Lower leg skin (tissue), 3 donors: ENCODE data around the gene EPHA10.

Experiments used
- POLR2A ChIP-seq, 2 donors: fragments of 450-650 bp; IDR thresholded peaks; one replicate each; pipeline ENCODE4 v1.6.1; 2016 to 2017; ENCODE audit warnings: antibody characterized with exemption in 2 of 2, mild to moderate bottlenecking in 1 of 2, moderate library complexity in 1 of 2
- TF ChIP-seq, protein P1 (sequence below), 3 donors: fragments of 450-650 bp; IDR thresholded peaks; one replicate each; pipeline ENCODE4 v1.5.1; 2016; ENCODE audit warnings: antibody characterized with exemption in 3 of 3, mild to moderate bottlenecking in 3 of 3, moderate library complexity in 2 of 3

DNA sequence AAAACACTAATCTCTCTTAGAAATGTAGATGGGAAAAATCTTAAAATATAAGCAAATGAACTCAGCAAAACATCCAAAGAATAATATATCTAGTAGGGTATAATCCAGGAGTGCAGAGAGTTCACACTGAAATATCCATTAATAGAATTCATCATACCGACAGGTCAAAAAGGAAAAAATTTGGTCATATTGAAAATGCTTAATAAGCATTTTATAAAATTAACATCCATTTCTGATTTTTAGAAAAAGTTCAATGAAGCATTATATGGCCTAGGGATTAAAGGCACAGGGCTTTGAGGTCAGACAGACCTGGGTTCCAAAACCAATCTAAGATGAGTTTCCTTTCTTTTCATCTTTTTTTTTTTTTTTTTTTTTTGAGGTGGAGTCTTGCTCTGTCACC, 16.4 kb downstream of the EPHA10 start:
- TF ChIP-seq, protein P1, sequence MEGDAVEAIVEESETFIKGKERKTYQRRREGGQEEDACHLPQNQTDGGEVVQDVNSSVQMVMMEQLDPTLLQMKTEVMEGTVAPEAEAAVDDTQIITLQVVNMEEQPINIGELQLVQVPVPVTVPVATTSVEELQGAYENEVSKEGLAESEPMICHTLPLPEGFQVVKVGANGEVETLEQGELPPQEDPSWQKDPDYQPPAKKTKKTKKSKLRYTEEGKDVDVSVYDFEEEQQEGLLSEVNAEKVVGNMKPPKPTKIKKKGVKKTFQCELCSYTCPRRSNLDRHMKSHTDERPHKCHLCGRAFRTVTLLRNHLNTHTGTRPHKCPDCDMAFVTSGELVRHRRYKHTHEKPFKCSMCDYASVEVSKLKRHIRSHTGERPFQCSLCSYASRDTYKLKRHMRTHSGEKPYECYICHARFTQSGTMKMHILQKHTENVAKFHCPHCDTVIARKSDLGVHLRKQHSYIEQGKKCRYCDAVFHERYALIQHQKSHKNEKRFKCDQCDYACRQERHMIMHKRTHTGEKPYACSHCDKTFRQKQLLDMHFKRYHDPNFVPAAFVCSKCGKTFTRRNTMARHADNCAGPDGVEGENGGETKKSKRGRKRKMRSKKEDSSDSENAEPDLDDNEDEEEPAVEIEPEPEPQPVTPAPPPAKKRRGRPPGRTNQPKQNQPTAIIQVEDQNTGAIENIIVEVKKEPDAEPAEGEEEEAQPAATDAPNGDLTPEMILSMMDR (IDR thresholded peaks at IDR 0.05), result no peak
- no peak for TF ChIP-seq POLR2A (IDR thresholded peaks at IDR 0.05)
